ENCODE measurements around the gene IDUA.

DNA sequence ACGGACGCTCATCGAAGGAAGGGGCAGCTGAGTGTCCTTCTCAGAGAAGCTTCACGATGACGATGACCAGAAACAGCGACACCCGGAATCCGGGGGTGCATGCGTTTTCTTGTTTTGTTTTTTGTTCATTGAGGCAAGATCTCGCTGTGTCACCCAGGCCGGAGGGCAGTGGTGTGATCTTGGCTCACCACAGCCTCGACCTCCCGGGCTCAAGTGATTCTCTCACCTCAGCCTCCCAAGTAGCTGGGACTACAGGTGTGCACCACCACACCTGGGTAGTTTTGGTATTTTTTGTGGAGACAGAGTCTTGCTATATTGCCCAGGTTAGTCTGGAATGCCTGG, 33.3 kb upstream of the IDUA start:
- TF ChIP-seq CTCF (IDR thresholded peaks at IDR 0.05) (no peak), EZH2 (IDR thresholded peaks at IDR 0.05; ENCODE audit: borderline replicate concordance, insufficient read depth, low read depth, low read length, poor library complexity, severe bottlenecking) (no peak)

Measured in B cell (primary cell).